HG03520 (cell line): Measurements from ENCODE around the gene AAK1.
"Not testable (repeated sequence)": the region's sequence is repeated elsewhere in the genome, so short reads cannot be mapped to it uniquely, and the experiment has no call there.

Experiments used
- ATAC-seq: cut with Tn5 transposase; IDR thresholded peaks from one replicate; pipeline ENCODE4 v1.9.1; 2021; ENCODE audit warnings: mild to moderate bottlenecking, moderate library complexity; ENCODE audit not compliant: unreplicated experiment

AAK1 gene

GRCh38 chr2:69628325-69629021, 15.1 kb downstream of the AAK1 start:
- ATAC-seq = no peak

DNA sequence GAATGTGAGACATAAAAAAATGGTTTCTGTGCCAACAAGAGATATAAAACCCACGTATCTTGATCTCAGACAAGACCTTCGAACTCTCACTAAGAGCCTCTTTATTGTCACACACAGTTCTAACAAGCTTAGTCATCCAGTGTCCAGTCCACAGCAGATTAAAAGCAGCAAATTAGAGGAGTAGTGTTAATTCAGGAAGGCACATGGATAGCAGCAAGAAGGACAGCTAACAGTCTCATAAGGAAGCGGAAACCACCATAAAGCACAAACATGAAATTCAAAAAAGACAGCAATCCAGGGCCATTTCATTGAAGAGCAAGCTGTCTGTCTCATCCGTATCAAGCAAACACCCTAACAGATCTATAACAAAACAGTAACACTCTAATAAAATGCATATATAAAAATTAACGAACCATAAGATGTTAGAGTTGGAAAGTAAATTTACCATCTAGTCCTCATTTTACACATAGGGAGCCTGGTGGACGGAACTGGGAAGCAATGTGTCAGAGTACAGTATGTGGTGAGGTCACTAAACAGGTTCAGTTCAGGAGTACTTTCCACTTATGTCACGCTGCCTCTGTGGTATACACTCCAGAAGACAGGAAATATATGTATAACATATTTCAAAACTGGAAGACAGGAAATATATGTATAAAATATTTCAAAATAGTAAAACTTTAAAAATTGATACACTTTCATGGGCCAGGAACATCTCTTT, 18.3 kb downstream of the AAK1 start:
- ATAC-seq = no peak

DNA sequence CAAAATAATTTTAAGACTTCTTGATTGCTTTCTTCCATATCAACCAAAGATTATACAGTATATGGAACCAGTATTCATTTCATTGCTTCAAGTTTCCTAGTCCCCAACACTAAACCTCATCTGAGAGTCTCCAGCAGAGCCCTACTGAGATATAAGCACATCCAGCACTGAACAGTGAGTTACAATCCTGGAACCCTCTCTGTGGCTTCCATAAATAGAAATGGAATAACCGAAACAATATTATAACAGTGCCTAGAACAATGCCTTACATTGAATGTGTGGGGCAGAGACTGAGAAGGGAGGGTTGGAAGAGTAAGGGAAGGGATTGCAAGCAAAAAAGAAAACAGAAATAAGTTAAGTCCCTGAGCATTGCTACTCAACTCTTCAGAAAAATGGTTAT, 18.9 kb downstream of the AAK1 start:
- ATAC-seq = no peak

DNA sequence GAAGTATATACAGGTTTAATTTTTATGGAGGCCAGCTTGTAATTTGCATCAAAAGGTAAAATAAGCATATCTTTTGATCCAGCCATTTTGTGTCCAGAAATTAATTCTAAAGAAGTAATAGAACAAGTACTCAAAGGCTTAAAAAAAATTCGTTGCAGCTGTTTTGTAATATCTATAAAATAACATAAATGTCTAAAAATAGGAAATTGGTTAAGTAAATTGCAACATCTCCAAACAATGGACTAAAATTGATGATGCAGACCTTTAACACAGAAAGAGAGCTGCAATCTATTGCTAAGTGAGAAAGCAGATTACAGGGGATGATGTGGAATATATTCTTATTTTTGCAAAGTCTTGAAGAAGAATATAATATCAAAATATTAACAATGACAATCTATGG, 19.4 kb downstream of the AAK1 start:
- no peak for ATAC-seq

DNA sequence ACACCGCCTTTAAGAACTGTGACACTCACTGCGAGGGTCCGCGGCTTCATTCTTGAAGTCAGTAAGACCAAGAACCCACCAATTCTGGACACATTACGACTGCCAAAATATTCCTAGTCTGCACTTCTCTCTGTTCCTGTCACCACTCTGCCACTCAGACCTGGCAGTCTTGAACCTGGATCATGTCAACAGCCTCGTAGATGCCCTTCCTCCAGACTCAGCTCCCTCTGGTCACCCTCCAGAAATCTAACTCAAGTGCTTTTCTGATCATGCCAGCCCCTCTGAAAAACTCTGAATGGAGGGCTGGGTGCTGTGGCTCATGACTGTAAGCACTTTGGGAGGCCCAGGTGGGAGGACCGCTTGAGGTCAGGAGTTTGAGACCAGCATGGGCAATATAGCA, 20.3 kb downstream of the AAK1 start:
- ATAC-seq = no peak

DNA sequence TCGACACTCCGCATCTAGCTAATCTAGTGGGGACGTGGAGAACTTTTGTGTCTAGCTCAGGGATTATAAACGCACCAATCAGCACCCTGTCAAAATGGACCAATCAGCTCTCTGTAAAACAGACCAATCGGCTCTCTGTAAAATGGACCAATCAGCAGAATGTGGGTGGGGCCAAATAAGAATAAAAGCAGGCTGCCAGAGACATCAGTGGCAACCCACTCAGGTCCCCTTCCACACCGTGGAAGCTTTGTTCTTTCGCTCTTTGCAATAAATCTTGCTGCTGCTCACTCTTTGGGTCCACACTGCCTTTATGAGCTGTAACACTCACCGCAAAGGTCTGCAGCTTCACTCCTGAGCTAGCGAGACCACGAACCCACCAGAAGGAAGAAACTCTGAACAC, 20.7 kb downstream of the AAK1 start:
- ATAC-seq = not testable (repeated sequence)

DNA sequence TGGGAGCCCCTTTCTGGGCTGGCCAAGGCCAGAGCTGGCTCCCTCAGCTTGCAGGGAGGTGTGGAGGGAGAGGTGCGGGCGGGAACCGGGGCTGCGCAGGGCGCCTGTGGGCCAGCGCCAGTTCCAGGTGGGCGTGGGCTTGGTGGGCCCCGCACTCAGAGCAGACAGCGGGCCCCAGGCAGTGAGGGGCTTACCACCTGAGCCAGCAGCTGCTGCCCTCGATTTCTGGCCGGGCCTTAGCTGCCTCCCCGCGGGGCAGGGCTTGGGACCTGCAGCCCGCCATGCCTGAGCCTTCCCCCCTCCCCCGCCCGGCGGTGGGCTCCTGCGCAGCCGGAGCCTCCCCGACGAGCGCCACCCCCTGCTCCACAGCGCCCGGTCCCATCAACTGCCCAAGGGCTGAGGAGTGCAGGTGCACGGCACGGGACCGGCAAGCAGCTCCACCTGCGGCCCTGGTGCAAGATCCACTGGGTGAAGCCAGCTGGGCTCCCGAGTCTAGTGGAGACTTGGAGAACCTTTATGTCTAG, 21.5 kb downstream of the AAK1 start:
- ATAC-seq = not testable (repeated sequence)

- ATAC-seq = no peak
Measured at GRCh38 chr2:69621440-69621839, 22.1 kb downstream of the AAK1 start.

DNA sequence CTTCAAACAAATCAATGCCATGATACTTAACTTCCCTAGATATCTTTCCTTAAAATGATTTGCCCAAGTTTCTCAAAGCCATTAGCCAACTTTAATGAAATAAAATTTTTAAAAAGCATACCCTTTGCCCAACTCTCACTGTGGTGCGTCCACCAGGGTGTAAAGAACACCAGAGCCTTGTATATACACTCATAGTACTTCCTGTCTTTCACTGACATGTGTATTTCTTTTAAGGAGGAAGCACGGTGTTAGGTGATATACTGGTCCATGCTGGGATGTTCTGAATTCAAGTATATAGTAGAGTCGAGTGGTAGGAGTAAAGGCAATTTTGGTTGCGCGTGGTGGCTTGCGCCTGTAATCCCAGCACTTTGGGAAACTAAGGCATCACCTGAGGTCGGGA, 22.7 kb downstream of the AAK1 start:
- ATAC-seq = no peak

DNA sequence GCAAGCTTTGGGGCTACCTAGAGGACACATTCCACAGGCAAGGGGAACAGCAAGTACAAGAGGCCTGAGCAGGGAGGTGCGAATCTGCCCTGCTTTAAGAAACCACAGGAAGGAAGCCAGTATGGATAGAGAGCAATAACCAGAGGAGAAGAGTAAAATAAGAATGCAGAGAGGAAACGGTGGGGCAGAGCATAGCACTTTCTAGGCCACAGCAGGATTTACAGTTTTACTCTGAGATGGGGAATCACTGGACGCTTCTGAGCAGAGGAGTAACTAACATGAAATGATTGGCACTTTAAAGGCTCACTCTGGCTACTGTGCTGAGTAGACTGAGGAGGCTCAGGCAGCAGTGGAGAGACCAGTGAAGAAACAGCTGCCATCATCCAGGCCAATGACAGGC, 23.8 kb downstream of the AAK1 start:
- ATAC-seq = no peak

- ATAC-seq = no peak
Measured at GRCh38 chr2:69618362-69618761, 25.2 kb downstream of the AAK1 start.

DNA sequence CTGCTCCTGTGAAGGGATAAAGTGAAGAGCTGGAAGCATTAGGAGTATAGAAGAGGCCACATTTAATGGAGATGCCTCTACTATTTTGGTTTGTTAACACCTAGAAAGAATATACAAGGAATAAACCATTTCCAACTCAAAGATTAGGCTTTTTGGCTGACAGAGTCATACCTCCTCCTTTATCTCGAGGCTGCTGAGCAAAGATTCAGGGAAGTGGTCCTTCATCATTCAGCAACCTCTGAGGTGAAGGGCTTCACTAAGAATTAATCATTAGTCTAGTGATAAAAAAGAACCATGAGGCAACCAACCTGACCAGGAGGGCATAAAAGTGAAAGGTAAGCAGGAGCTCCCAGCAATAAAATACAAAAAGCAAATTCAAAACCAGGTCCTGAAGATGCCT, 25.8 kb downstream of the AAK1 start:
- ATAC-seq = no peak

DNA sequence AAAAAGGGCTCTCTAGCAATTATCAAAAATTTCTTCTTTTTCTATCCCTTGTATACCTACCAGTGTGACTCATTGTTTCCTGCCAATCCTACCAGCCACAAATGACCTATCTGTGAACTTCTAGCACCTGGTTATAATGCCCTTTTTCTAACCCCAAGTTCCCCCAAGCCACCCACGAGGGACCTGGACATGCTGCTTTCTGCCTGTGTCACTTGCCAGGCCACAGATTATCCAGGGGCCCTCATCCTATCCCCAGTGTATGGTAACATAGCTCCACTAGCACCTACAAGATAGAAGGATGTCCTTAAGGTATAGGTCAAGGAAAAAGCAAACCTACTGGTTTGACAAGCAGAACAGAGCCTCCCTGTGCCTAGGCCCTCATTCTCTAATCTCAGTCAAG, 26.8 kb downstream of the AAK1 start:
- ATAC-seq = no peak

DNA sequence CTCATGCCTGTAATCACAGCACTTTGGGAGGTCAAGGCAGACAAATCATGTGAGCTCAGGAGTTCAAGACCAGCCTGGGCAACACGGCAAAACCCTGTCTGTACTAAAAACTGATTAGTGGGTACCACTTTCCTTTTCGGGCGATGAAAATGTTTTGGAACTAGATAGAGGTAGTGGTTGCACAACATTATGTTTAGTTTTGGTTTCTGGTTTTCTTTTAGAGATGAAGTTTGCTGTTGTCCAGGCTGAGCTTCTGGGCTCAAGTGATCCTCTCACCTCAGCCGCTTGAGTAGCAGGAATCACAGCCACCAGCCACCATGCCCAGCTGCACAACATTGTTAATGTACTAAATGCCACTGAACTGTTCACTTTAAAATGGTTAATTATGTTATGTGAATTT, 27.6 kb downstream of the AAK1 start:
- ATAC-seq = no peak

- ATAC-seq = no peak
Measured at GRCh38 chr2:69615078-69615625, 28.4 kb downstream of the AAK1 start.

DNA sequence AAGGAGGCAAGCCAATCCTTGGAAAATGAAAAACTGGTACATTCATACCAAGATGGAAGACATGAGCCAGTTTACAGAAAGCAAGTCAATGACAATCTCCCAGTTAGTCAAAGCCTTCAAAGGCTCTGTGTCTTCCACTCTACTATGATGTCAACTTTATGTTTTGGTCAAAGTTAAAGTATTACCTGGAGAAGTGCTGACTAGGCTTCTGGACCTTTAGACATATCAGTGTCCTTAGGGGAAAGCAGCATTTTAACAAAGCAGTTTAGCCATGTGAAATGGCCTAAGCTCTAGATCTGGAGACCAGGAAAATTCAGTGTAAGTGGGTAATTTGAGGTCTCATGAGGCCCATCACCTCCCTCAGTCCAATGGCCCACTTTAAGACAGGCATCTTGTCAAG, 30.8 kb downstream of the AAK1 start:
- no peak for ATAC-seq

DNA sequence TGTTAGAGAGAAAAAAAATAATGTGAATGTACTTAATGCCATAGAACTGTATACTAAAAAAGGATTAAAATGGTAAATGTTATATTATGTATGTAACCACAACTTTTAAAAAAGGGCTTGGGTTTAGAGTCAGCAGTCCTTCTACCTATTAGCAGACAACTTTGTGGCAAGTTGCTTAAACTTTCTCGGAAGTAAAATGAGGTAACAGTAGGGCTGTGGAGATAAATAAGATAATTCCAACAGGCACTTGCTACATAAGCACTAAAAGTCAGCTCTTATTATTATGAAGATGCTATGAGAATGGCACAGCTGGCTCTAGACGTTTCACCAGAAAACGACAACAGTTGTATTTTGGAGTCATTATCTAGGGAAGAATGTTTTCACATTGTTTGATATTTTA, 31.3 kb downstream of the AAK1 start:
- ATAC-seq = no peak

- ATAC-seq = no peak
Measured at GRCh38 chr2:69608109-69608508, 35.4 kb downstream of the AAK1 start.

- not testable (repeated sequence) for ATAC-seq
Measured at GRCh38 chr2:69606771-69607170, 36.8 kb downstream of the AAK1 start.

- ATAC-seq = no peak
Measured at GRCh38 chr2:69605284-69605683, 38.3 kb downstream of the AAK1 start.

- ATAC-seq = no peak
Measured at GRCh38 chr2:69604836-69605235, 38.7 kb downstream of the AAK1 start.

- ATAC-seq = no peak
Measured at GRCh38 chr2:69604026-69604678, 39.4 kb downstream of the AAK1 start.
